ENCODE data around the gene LRFN2.

DNA sequence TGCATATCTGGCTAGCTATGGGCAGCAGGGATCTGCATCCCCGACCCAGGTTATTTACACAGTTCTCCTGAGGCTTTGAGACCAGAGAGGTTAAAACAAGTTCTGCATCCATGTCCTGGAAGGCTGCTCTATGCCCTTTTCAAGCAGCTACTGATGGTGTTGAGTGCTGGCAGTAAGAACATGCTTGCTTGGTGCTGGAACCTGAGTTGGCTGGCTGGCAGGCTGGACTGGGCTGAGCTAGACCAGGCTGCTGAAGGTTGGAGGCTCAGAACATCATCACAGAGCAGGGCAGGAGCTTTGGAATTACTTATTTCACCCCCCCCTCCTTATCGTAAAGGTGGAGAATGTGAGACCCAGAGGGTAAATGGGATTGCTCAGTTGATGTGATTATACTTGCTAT is 16.9 kb upstream of the LRFN2 start:
- no peak for TF ChIP-seq CTCF (IDR thresholded peaks at IDR 0.05)
- TF ChIP-seq POLR2AphosphoS5 (IDR thresholded peaks at IDR 0.05): no peak
- no peak for TF ChIP-seq POLR2A (IDR thresholded peaks at IDR 0.05)

Data from prostate gland (tissue), 2 donors.